Measurements from ENCODE around the gene MEGF9.
"Not testable (repeated sequence)": the region's sequence is repeated elsewhere in the genome, so short reads cannot be mapped to it uniquely, and the experiment has no call there.

Gene MEGF9

DNA sequence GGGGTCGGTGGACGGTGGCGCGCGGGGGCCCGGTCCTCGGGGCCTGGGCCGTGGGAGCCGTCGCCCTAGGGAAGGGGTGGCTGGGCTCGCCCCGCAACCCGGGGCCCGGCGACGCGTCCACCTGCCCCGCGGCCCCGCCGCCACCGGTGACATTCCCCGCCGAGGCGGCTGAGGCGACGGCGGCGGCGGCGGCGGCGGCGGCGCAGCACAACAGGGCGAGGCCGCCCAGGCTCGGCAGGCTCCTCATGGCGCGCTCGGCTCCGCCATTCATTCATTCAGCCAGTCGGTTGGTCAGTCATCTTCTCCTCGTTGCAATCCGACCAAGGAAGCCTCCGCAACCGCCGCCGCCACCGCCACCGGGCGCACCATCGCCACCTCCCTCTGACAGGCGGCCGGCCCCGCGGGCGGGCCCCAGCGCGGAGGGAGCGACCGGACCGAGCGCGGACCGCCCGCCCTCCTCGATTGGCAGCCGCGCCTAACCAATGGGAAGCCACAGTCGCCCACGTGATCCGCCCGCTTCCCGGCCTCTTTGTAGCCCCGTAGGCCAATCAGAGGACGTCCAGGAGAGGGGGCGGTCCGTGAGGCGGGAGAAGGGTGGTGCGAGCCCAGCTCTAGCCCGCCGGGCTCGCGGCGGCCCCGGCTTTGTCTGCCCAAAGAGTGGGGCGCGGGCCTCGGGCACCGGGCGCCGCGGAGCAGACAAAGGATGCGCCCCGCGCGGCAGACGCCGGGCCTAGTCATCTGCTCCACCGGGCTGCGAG, at the start of gene MEGF9:
MEGF9 (minus strand) TSS at position 383 of the 758 bp plus-strand sequence; CDS start at position 271, 112 bp downstream.
- Histone ChIP-seq H3K4me3 (ENCODE audit: low read depth, low read length) (peak within 1 kb of the TSS; percentile 85), H3K4me1 (ENCODE audit: control insufficient read depth, insufficient read depth, low read length, unreplicated experiment) (peaks cover 30% of the 10 kb centered on the region), H3K27me3 (ENCODE audit: insufficient read depth, low read length) (no peaks in the 10 kb centered on the region), H3K27ac (ENCODE audit: low read depth, low read length) (0 out of 2 replicates have a peak within 1 kb of the TSS, but pooled peaks have one; percentile 3), H3K79me2 (ENCODE audit: control insufficient read depth, insufficient read depth, low read length, unreplicated experiment) (peaks cover 23% of the 10 kb centered on the region), H2AFZ (ENCODE audit: low read length, unreplicated experiment) (peak within 1 kb of the TSS; percentile 86), H3K36me3 (ENCODE audit: insufficient read depth, low read length) (no peaks in the 10 kb centered on the region)

DNA sequence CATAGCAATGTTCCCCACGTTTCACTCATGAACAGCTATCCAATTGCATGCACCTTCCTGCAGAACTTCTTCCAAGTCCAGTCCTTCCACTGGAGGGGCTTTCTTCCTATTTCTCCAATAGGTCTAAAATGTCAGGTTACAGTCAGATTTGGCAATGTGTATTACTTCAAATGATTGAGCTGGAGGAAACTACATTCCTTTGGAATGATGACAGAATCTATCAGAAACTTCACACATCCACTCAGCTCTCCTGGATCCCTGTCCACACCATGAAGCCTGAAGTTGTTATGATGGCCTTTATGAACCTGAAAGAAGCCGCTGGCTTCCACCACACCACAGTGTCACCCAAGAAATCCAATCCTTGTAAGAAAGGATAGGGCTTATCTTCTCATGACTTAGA, 46.7 kb upstream of the MEGF9 start:
- Histone ChIP-seq H3K27ac (ENCODE audit: low read depth, low read length) (no peak overlapping the region), H3K4me1 (ENCODE audit: control insufficient read depth, insufficient read depth, low read length, unreplicated experiment) (no peaks in the 10 kb centered on the region), H3K4me3 (ENCODE audit: low read depth, low read length) (no peak overlapping the region), H3K79me2 (ENCODE audit: control insufficient read depth, insufficient read depth, low read length, unreplicated experiment) (no peaks in the 10 kb centered on the region), H3K36me3 (ENCODE audit: insufficient read depth, low read length) (peaks cover 7% of the 10 kb centered on the region; the same call in 1 of the 2 replicates), H2AFZ (ENCODE audit: low read length, unreplicated experiment) (no peak overlapping the region), H3K27me3 (ENCODE audit: insufficient read depth, low read length) (no peaks in the 10 kb centered on the region)

DNA sequence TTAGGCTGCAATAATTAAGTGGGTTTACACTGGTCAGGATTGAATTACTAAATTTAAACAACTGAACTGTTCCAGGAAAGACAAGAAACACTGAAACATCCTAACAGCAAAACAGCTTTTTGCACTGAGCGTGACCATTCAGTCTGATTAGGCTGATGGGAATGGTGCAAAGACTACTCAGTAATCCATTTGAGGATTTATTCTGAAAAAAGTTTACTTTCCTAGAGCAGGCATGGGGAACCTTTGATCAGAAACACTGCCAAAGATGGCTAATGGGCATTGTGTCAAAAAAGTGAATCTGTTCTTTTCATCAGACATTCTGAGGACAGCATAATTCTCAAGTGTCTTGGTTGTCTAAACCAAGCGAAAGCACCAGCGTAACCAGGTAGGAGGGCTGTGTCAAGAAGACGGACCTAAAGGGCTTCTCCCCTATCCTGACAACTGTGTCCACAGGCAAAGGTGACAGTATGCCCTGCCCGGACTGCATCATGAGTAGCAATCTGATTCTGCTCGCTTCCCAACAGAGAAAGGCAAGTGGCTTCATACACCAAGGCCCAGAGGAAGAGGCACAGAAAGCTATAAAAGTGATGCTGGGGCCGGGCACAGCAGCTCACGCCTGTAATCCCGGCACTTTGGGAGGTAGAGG, 45.6 kb upstream of the MEGF9 start:
- Histone ChIP-seq H3K36me3 (ENCODE audit: insufficient read depth, low read length) (peaks cover 7% of the 10 kb centered on the region; the same call in 1 of the 2 replicates), H3K4me3 (ENCODE audit: low read depth, low read length) (no peak overlapping the region), H3K79me2 (ENCODE audit: control insufficient read depth, insufficient read depth, low read length, unreplicated experiment) (no peaks in the 10 kb centered on the region), H3K4me1 (ENCODE audit: control insufficient read depth, insufficient read depth, low read length, unreplicated experiment) (no peaks in the 10 kb centered on the region), H2AFZ (ENCODE audit: low read length, unreplicated experiment) (no peak overlapping the region), H3K27ac (ENCODE audit: low read depth, low read length) (no peak overlapping the region), H3K27me3 (ENCODE audit: insufficient read depth, low read length) (no peaks in the 10 kb centered on the region)

DNA sequence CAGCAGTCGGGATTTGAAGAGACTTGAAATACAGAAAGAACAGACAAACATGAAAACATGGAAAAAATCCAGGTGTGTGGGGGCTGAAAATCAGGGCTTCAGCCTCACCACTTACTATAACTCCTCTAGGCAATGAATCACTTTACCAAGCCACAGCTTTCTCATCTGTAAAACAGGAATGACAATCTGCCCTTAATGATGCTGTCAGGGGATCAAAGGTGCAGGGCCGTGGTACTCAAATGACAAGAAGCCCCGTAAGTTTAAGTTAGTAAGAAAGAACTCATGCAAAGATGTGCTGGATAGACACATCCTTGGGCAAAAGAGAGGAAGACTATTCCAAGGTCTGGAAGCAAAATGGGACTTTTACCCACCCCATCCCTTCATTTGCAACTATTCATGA, 44.3 kb upstream of the MEGF9 start:
- Histone ChIP-seq H3K27ac (ENCODE audit: low read depth, low read length) (no peak overlapping the region), H3K27me3 (ENCODE audit: insufficient read depth, low read length) (no peaks in the 10 kb centered on the region), H3K4me1 (ENCODE audit: control insufficient read depth, insufficient read depth, low read length, unreplicated experiment) (no peaks in the 10 kb centered on the region), H2AFZ (ENCODE audit: low read length, unreplicated experiment) (no peak overlapping the region), H3K36me3 (ENCODE audit: insufficient read depth, low read length) (peaks cover 7% of the 10 kb centered on the region; the same call in 1 of the 2 replicates), H3K79me2 (ENCODE audit: control insufficient read depth, insufficient read depth, low read length, unreplicated experiment) (no peaks in the 10 kb centered on the region), H3K4me3 (ENCODE audit: low read depth, low read length) (no peak overlapping the region)

DNA sequence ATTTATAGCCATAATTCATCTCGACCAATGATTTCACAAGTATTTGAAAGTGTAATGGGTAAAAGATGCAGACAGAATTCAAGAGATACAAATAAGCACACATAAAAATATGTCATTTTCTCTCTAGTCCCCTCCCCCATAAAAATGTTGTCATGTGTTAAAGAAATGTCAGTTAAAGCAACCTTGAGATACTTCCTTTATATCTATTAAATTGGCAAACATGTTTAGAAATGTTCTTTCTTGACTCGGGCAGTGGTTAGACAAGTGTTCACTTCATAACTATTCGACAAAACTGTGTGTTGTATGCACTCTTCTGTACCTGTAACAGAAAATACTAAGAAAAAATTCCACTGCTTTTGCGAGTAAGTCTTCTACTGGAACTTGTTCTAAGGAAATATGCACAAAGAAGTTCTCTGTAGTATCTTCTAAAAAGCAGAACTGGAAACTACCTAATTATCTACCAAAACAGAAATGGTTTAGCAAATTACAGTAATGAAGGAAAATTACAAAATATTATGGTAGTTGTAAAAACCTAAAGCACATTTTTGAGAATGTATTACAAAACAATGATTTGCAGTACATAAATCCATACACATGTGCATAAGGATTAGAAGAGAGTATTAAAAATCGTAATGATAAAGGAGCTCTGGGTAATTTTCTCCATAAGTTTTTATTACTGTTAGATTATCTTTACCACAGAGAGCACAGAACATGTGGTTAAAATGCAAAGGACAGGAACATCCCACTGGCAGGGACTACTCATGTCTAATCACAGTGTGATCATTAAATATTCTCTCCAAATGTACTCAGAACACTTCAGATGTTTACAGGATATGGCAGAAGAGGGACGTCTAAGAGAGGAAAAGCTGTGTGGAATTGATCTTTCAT, 43.0 kb upstream of the MEGF9 start:
- H2AFZ ChIP-seq (ENCODE audit: low read length, unreplicated experiment) = no peak overlapping the region
- H3K36me3 ChIP-seq (ENCODE audit: insufficient read depth, low read length) = peaks cover 7% of the 10 kb centered on the region; the same call in 1 of the 2 replicates
- no peaks in the 10 kb centered on the region for H3K79me2 ChIP-seq (ENCODE audit: control insufficient read depth, insufficient read depth, low read length, unreplicated experiment)
- no peak overlapping the region for H3K27ac ChIP-seq (ENCODE audit: low read depth, low read length)
- H3K4me3 ChIP-seq (ENCODE audit: low read depth, low read length) = no peak overlapping the region
- no peaks in the 10 kb centered on the region for H3K4me1 ChIP-seq (ENCODE audit: control insufficient read depth, insufficient read depth, low read length, unreplicated experiment)
- H3K27me3 ChIP-seq (ENCODE audit: insufficient read depth, low read length) = no peaks in the 10 kb centered on the region

DNA sequence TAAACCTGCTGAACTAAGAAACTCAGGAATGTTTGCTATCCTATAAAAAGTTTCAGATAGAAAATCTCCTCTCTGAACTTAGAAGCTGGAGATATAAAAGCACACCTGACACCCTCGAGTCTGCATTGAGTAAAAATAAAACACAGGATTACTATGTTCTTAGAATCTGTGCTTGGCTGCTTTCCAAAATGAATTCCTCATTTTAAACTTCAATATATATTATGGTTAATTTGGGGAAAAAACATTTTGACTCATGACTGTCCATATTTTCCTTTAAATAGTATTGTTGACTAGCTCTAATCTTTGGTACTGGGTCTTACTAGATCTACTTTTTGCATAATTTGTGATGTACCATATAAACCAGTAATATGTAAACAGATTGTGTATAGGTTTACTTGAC, 42.3 kb upstream of the MEGF9 start:
- Histone ChIP-seq H3K79me2 (ENCODE audit: control insufficient read depth, insufficient read depth, low read length, unreplicated experiment) (no peaks in the 10 kb centered on the region), H2AFZ (ENCODE audit: low read length, unreplicated experiment) (no peak overlapping the region), H3K4me3 (ENCODE audit: low read depth, low read length) (no peak overlapping the region), H3K27me3 (ENCODE audit: insufficient read depth, low read length) (no peaks in the 10 kb centered on the region), H3K36me3 (ENCODE audit: insufficient read depth, low read length) (peaks cover 7% of the 10 kb centered on the region; the same call in 1 of the 2 replicates), H3K27ac (ENCODE audit: low read depth, low read length) (no peak overlapping the region), H3K4me1 (ENCODE audit: control insufficient read depth, insufficient read depth, low read length, unreplicated experiment) (no peaks in the 10 kb centered on the region)

DNA sequence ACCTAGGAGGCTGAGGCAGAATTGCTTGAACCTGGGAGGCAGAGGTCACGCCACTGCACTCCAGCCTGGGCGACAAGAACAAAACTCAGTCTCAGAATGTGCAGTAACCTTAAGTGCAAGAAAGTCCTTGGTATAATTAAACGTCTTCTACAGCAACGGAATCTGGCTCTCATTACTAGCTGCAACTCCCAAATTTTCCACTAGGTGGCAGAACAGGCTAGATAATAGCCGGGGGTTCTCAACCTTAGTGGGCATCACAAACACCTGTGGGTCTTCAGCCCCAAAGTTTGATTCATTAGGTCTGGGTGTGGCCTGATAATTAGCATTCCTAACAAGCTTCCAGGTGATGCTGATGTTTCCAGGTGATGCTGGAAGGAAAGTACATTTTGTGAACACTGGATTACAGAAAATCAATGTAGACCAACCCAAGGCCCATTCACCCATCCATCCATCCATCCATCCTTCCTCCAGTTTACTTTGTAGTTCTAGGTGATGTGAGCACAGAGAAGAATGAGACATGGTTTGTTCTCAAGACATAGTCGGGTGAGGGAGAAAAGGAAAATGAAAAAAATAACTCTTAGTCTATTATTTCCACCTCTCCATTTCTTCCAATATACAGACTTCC, 41.7 kb upstream of the MEGF9 start:
- Histone ChIP-seq H3K27me3 (ENCODE audit: insufficient read depth, low read length) (no peaks in the 10 kb centered on the region), H3K27ac (ENCODE audit: low read depth, low read length) (no peak overlapping the region)

DNA sequence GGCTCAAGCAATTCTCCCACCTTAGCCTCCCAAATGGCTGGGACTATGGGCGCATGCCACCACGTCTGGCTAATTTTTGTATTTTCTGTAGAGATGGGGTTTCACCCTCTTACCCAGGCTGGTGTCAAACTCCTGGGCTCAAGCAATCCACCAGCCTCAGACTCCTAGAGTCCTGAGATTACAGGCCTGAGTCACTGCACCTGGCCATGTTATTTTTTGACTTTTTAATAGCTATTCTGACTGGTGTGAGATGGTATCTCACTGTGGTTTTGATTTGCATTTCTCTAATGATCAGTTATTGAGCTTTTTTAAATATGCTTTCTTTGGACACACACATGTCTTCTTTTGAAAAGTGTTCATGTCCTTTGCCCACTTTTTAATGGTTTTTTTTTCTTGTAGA, 40.8 kb upstream of the MEGF9 start:
- H2AFZ ChIP-seq (ENCODE audit: low read length, unreplicated experiment) = no peak overlapping the region
- H3K27ac ChIP-seq (ENCODE audit: low read depth, low read length) = no peak overlapping the region
- H3K27me3 ChIP-seq (ENCODE audit: insufficient read depth, low read length) = no peaks in the 10 kb centered on the region
- peaks cover 7% of the 10 kb centered on the region; the same call in 1 of the 2 replicates for H3K36me3 ChIP-seq (ENCODE audit: insufficient read depth, low read length)
- no peak overlapping the region for H3K4me3 ChIP-seq (ENCODE audit: low read depth, low read length)
- H3K79me2 ChIP-seq (ENCODE audit: control insufficient read depth, insufficient read depth, low read length, unreplicated experiment) = no peaks in the 10 kb centered on the region
- no peaks in the 10 kb centered on the region for H3K4me1 ChIP-seq (ENCODE audit: control insufficient read depth, insufficient read depth, low read length, unreplicated experiment)

More for the DNA sequence above, 41.7 kb upstream of the MEGF9 start:
- no peak overlapping the region for H3K4me3 ChIP-seq (ENCODE audit: low read depth, low read length)
- H3K36me3 ChIP-seq (ENCODE audit: insufficient read depth, low read length) = peaks cover 7% of the 10 kb centered on the region; the same call in 1 of the 2 replicates
- H3K4me1 ChIP-seq (ENCODE audit: control insufficient read depth, insufficient read depth, low read length, unreplicated experiment) = no peaks in the 10 kb centered on the region
- no peak overlapping the region for H2AFZ ChIP-seq (ENCODE audit: low read length, unreplicated experiment)
- H3K79me2 ChIP-seq (ENCODE audit: control insufficient read depth, insufficient read depth, low read length, unreplicated experiment) = no peaks in the 10 kb centered on the region

DNA sequence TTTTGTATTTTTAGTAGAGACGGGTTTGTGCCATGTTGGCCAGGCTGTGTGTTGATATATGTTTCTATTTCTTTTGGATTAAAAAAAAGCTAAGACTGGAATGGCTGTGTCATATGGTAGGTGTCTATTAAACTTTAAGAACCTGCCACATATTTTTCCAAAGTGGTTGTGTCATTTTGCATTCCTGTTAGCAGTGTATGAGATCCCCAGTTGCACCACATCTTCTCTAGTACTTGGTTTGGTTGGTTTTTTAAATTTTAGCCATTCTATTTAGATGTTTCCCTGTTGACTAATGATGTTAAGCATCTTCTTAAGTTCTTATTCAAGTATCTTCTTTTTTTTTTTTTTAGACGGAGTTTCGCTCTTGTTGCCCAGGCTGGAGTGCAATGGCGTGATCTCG, 36.2 kb upstream of the MEGF9 start:
- Histone ChIP-seq H3K79me2 (ENCODE audit: control insufficient read depth, insufficient read depth, low read length, unreplicated experiment) (no peaks in the 10 kb centered on the region), H3K4me1 (ENCODE audit: control insufficient read depth, insufficient read depth, low read length, unreplicated experiment) (no peaks in the 10 kb centered on the region), H3K27me3 (ENCODE audit: insufficient read depth, low read length) (no peaks in the 10 kb centered on the region), H3K36me3 (ENCODE audit: insufficient read depth, low read length) (no peaks in the 10 kb centered on the region), H3K27ac (ENCODE audit: low read depth, low read length) (no peak overlapping the region), H2AFZ (ENCODE audit: low read length, unreplicated experiment) (no peak overlapping the region), H3K4me3 (ENCODE audit: low read depth, low read length) (no peak overlapping the region)

DNA sequence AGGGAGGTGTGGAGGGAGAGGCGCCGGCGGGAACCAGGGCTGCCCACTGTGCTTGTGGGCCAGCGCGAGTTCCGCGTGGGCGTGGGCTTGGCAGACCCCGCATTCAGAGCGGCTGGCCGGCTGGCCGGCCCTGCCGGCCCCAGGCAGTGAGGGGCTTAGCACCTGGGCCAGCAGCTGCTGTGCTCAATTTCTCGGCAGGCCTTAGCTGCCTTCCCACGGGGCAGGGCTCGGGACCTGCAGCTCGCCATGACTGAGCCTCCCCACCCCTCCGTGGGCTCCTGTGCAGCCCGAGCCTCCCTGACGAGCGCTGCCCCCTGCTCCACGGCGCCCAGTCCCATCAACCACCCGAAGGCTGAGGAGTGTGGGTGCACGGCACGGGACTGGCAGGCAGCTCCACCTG, 32.1 kb upstream of the MEGF9 start:
- H3K36me3 ChIP-seq (ENCODE audit: insufficient read depth, low read length); H3K4me3 ChIP-seq (ENCODE audit: low read depth, low read length); H2AFZ ChIP-seq (ENCODE audit: low read length, unreplicated experiment); H3K79me2 ChIP-seq (ENCODE audit: control insufficient read depth, insufficient read depth, low read length, unreplicated experiment); H3K27me3 ChIP-seq (ENCODE audit: insufficient read depth, low read length); H3K4me1 ChIP-seq (ENCODE audit: control insufficient read depth, insufficient read depth, low read length, unreplicated experiment); H3K27ac ChIP-seq (ENCODE audit: low read depth, low read length): not testable (repeated sequence)

Measured in ACC112 (cell line).